Anterior cingulate cortex (tissue), 58 donors: Measurements from ENCODE around the gene RFX2.
"Not testable (repeated sequence)": the region's sequence is repeated elsewhere in the genome, so short reads cannot be mapped to it uniquely, and the experiment has no call there.

Source experiments
- DNase-seq, 58 donors: peaks; one replicate each; lab custom pipeline; 2025; lab: John Stamatoyannopoulos, UW

Gene RFX2

GRCh38 chr19:6020972-6021805 is 89.1 kb downstream of the RFX2 start:
- no peak for DNase-seq

GRCh38 chr19:6020166-6020882 is 90.0 kb downstream of the RFX2 start:
- DNase-seq = no peak

- DNase-seq = no peak
These were observed 91.5 kb downstream of the RFX2 start for GRCh38 chr19:6018786-6019185.

- no peak for DNase-seq
These were observed 92.7 kb downstream of the RFX2 start for GRCh38 chr19:6017576-6017975.

- DNase-seq = no peak
These were observed 94.3 kb downstream of the RFX2 start for GRCh38 chr19:6015841-6016545.

GRCh38 chr19:6014551-6015135 is 95.7 kb downstream of the RFX2 start:
- no peak for DNase-seq

- DNase-seq = no peak
These were observed 97.7 kb downstream of the RFX2 start for GRCh38 chr19:6012426-6013170.

- DNase-seq = no peak
These were observed 98.5 kb downstream of the RFX2 start for GRCh38 chr19:6011794-6012193.

- no peak for DNase-seq
These were observed 99.1 kb downstream of the RFX2 start for GRCh38 chr19:6011206-6011605.

GRCh38 chr19:6010107-6010506 is 100.2 kb downstream of the RFX2 start:
- no peak for DNase-seq

- DNase-seq = no peak
These were observed 102.4 kb downstream of the RFX2 start for GRCh38 chr19:6007866-6008265.

GRCh38 chr19:6006896-6007295 is 103.4 kb downstream of the RFX2 start:
- DNase-seq = no peak

GRCh38 chr19:6006070-6006446 is 104.2 kb downstream of the RFX2 start:
- DNase-seq = not testable (repeated sequence)

GRCh38 chr19:6005321-6006069 is 104.8 kb downstream of the RFX2 start:
- DNase-seq = no peak

GRCh38 chr19:6003976-6004375 is 106.3 kb downstream of the RFX2 start:
- no peak for DNase-seq

GRCh38 chr19:6002591-6002990 is 107.7 kb downstream of the RFX2 start:
- DNase-seq = no peak

- no peak for DNase-seq
These were observed 110.0 kb downstream of the RFX2 start for GRCh38 chr19:6000228-6000847.

GRCh38 chr19:5999693-6000092 is 110.6 kb downstream of the RFX2 start:
- no peak for DNase-seq

- no peak for DNase-seq
These were observed 112.9 kb downstream of the RFX2 start for GRCh38 chr19:5997371-5997770.
